Gastroesophageal sphincter (tissue), 4 donors: Measurements from ENCODE around the gene RNASE9. TPM values are rescaled to one million over a fixed set of nuclear protein-coding genes. Genes with fewer than 3 reads are reported as not detected.

Source experiments
- ATAC-seq: fragments of 150-250 bp; one replicate; pipeline ENCODE4 v1.9.1; 2016; ENCODE audit warnings: mild to moderate bottlenecking, moderate library complexity
- H3K27ac ChIP-seq, 4 donors: fragments of 200-600 bp; sonication (generic) in 3 of 4; 1 replicate in 3 of 4; 2 replicates in 1 of 4; pipeline ENCODE4 v1.5.1; 2016 to 2019
- H3K27me3 ChIP-seq: fragments of 200-600 bp; sonication (generic); one replicate; pipeline ENCODE4 v1.5.1; 2019
- H3K36me3 ChIP-seq, 2 donors: fragments of 200-600 bp; sonication (generic); one replicate each; pipeline ENCODE4 v1.5.1; 2019; ENCODE audit warnings: control low read depth in 1 of 2
- H3K4me1 ChIP-seq, 3 donors: fragments of 200-600 bp; sonication (generic); 1 replicate in 2 of 3; 2 replicates in 1 of 3; pipeline ENCODE4 v1.5.1; 2016 to 2019; ENCODE audit warnings: control low read depth in 2 of 3
- H3K4me3 ChIP-seq, 2 donors: fragments of 200-600 bp; sonication (generic); one replicate each; pipeline ENCODE4 v1.5.1; 2019; ENCODE audit warnings: mild to moderate bottlenecking in 1 of 2, moderate library complexity in 1 of 2
- H3K9me3 ChIP-seq, 3 donors: fragments of 200-600 bp; sonication (generic); one replicate each; pipeline ENCODE4 v1.5.1; 2017 to 2019; ENCODE audit warnings: control low read depth in 2 of 3
- CTCF ChIP-seq, 4 experiments: fragments of 200-600 bp in 2 of 4; fragments of 450-650 bp in 2 of 4; sonication (generic) in 1 of 4; IDR thresholded peaks; one replicate each; pipeline ENCODE4 v1.5.1; 2017 to 2019; ENCODE audit warnings: antibody characterized with exemption in 4 of 4, mild to moderate bottlenecking in 2 of 4, moderate library complexity in 2 of 4
- EP300 ChIP-seq: sonication (generic); formaldehyde crosslinking; IDR thresholded peaks from one replicate; pipeline ENCODE4 v1.6.1; 2017; ENCODE audit warnings: antibody characterized with exemption, mild to moderate bottlenecking
- POLR2A ChIP-seq, 2 donors: fragments of 450-650 bp; IDR thresholded peaks; one replicate each; pipeline ENCODE4 v1.6.1; 2017; ENCODE audit warnings: antibody characterized with exemption in 2 of 2, mild to moderate bottlenecking in 2 of 2, moderate library complexity in 1 of 2
- POLR2AphosphoS5 ChIP-seq: sonication (generic); formaldehyde crosslinking; IDR thresholded peaks from one replicate; pipeline ENCODE4 v1.6.1; 2017; ENCODE audit warnings: antibody characterized with exemption
- whole genome bisulfite sequencing, 2 donors: methylation state at CpG; one replicate each; pipeline ENCODE4 v1.1.5; 2018; ENCODE audit warnings: low coverage in 1 of 2; 5-methylcytosine and 5-hydroxymethylcytosine counted together
- total RNA-seq, 4 donors: library from RNA; depleted of rRNA; stranded (reverse); fragments of >200 nt; gene quantifications; one replicate each; pipeline ENCODE4 v1.1.0, GENCODE V29; 2016

Gene RNASE9
- total RNA-seq, 4 donors from 2014 or later, result 0.15 TPM; not detected in 3

GRCh38 chr14:20539906-20540305, 20.9 kb downstream of the RNASE9 start:
- no peaks in the 10 kb centered on the region for H3K9me3 ChIP-seq
- ATAC-seq, result no peak
- H3K36me3 ChIP-seq, result no peaks in the 10 kb centered on the region
- TF ChIP-seq POLR2AphosphoS5 (no peak), POLR2A (IDR thresholded peaks at IDR 0.05) (no peak), CTCF (IDR thresholded peaks at IDR 0.05) (no peak), EP300 (no peak)
- no peaks in the 10 kb centered on the region for H3K4me1 ChIP-seq
- no peak overlapping the region for H3K4me3 ChIP-seq
- WGBS, 2 donors, result 36 to 49% methylated on average over 3 to 4 of the region's 4 CpGs
- H3K27ac ChIP-seq, result no peak overlapping the region
- H3K27me3 ChIP-seq, result peaks cover 13% of the 10 kb centered on the region

GRCh38 chr14:20530771-20531571, 29.9 kb downstream of the RNASE9 start:
- Histone ChIP-seq H3K9me3 (no peaks in the 10 kb centered on the region), H3K36me3 (no peaks in the 10 kb centered on the region), H3K4me3 (no peak overlapping the region), H3K27ac (no peak overlapping the region), H3K4me1 (peaks cover 0 to 8% (median 0%) of the 10 kb centered on the region in 3 donors), H3K27me3 (peaks cover 23% of the 10 kb centered on the region)
- ATAC-seq, result peak; percentile 65
- TF ChIP-seq POLR2AphosphoS5 (peak; percentile 38), POLR2A (IDR thresholded peaks at IDR 0.05) (no peak), CTCF (IDR thresholded peaks at IDR 0.05) (peak; percentile 32 to 76 (median 59)), EP300 (no peak)
- 8 to 9% methylated on average over 4 to 8 of the region's 8 CpGs for WGBS, 2 donors

GRCh38 chr14:20529806-20530205, 31.0 kb downstream of the RNASE9 start:
- peaks cover 23% of the 10 kb centered on the region for H3K27me3 ChIP-seq
- H3K36me3 ChIP-seq, result no peaks in the 10 kb centered on the region
- no peak for ATAC-seq
- H3K4me3 ChIP-seq, result no peak overlapping the region
- TF ChIP-seq POLR2AphosphoS5 (no peak), POLR2A (IDR thresholded peaks at IDR 0.05) (no peak), CTCF (IDR thresholded peaks at IDR 0.05) (no peak), EP300 (no peak)
- no peaks in the 10 kb centered on the region for H3K9me3 ChIP-seq
- H3K27ac ChIP-seq, result no peak overlapping the region
- peaks cover 0 to 8% (median 0%) of the 10 kb centered on the region in 3 donors for H3K4me1 ChIP-seq
- 64 to 74% methylated on average over 3 of the region's 3 CpGs for WGBS, 2 donors

- no peak overlapping the region for H3K4me3 ChIP-seq
- 70% methylated on average over 2 of the region's 2 CpGs; no CpG with 5 or more reads in 1 of the 2 donors for WGBS, 2 donors
- peaks cover 19% of the 10 kb centered on the region for H3K27me3 ChIP-seq
- H3K9me3 ChIP-seq, result no peaks in the 10 kb centered on the region
- ATAC-seq, result no peak
- no peaks in the 10 kb centered on the region for H3K4me1 ChIP-seq
- no peaks in the 10 kb centered on the region for H3K36me3 ChIP-seq
- H3K27ac ChIP-seq, result no peak overlapping the region
- TF ChIP-seq POLR2AphosphoS5, result no peak
- TF ChIP-seq CTCF (IDR thresholded peaks at IDR 0.05), result no peak
- no peak for TF ChIP-seq POLR2A (IDR thresholded peaks at IDR 0.05)
- no peak for TF ChIP-seq EP300
These were observed 36.8 kb downstream of the RNASE9 start for GRCh38 chr14:20524027-20524426.

DNA sequence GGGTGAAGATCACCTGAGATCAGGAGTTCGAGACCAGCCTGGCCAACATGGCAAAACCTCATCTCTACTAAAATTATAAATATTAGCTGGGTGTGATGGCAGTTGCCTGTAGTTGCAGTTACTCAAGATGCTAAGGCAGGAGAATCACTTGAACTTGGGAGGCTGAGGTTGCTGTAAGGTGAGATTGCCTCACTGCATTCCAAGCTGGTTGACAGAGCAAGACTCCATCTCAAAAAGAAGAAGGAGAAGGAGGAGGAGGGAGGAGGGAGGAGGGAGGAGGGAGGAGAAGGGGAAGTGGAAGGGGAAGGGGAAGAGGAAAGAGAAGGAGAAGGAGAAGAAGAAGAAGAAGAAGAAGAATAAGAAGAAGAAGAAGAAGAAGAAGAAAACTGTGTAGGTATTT, 38.5 kb downstream of the RNASE9 start:
- ATAC-seq, result no peak
- no peaks in the 10 kb centered on the region for H3K9me3 ChIP-seq
- H3K27ac ChIP-seq, result no peak overlapping the region
- no peak for TF ChIP-seq EP300
- TF ChIP-seq POLR2A (IDR thresholded peaks at IDR 0.05), result no peak
- TF ChIP-seq POLR2AphosphoS5, result no peak
- no peak for TF ChIP-seq CTCF (IDR thresholded peaks at IDR 0.05)
- no peaks in the 10 kb centered on the region for H3K36me3 ChIP-seq
- 60 to 91% methylated on average over 1 of the region's 1 CpG for WGBS, 2 donors
- H3K4me3 ChIP-seq, result no peak overlapping the region
- no peaks in the 10 kb centered on the region for H3K4me1 ChIP-seq
- H3K27me3 ChIP-seq, result peaks cover 15% of the 10 kb centered on the region
